ENCODE measurements around the gene GALNT18. TPM values are rescaled to one million over a fixed set of nuclear protein-coding genes. Genes with fewer than 3 reads are reported as not detected.

GALNT18 gene
- total RNA-seq, 1 experiment from 2014 or later: 5.7 TPM

DNA sequence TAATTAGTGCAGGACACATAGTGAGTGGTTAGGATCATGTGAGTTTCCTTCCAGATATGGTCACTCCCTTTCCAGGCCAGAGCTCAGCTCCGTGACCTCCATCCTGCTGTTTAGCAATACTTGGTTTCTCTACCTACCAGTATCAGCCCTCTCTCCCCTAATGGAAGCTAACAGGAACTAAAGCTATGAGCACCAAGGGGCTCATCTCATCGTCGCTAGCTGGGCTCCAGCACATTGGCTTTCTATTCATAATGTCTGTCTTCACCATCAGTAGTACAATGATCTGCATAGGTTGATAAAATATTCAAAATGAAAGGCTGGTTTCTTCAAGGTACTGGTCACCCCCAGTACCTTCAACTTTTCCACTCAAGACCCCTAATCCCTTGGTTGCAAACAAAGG, 2.4 kb upstream of the GALNT18 start:
- no peak for DNase-seq (ENCODE audit: low spot score)

GRCh38 chr11:11622772-11623171, 967 bp upstream of the GALNT18 start:
- no peak for DNase-seq (ENCODE audit: low spot score)

DNA sequence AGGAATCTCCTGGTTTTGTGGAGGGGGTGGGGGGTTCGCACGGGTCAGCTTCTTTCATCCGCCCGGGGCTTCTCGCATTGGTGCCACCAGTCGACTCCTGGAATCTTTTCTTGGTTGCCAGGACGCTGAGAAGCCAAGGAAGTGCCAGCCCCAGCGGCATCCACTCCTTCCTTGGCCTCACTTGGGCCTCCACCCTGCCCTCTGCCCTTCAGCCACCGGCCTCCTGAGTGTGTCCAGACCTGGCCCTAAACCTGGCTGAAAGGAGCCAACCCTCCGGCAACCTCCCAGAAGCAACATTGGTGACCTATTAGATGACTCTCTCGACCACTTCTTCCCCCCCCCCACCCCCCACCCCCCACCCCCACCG, 518 bp upstream of the GALNT18 start:
- DNase-seq (ENCODE audit: low spot score): no peak

- no peak for DNase-seq (ENCODE audit: low spot score)
Observed at GRCh38 chr11:11620921-11621572, 758 bp downstream of the GALNT18 start.

- no peak for DNase-seq (ENCODE audit: low spot score)
Observed at GRCh38 chr11:11620173-11620920, 1.5 kb downstream of the GALNT18 start.

GRCh38 chr11:11618973-11619435, 2.8 kb downstream of the GALNT18 start:
- DNase-seq (ENCODE audit: low spot score): no peak

DNA sequence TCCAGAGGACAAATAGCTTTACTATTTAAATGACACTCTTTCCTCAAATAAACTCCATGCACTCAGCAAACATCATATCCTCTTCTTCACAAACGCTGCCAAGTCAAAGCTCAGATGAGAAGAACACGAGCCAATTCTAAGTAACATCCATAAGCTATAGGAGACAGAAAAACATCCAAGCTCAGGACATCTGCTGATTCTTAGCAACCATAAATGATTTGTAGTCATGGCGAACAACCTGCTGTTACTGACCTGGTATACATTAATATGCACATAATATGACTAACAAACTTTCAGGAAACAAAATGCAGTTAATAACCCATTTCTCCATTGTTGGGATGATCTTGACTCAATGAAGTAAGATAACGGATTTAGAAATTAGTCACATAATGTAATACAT, 6.7 kb downstream of the GALNT18 start:
- DNase-seq (ENCODE audit: low spot score): no peak

- DNase-seq (ENCODE audit: low spot score): no peak
Observed at GRCh38 chr11:11612439-11612838, 9.4 kb downstream of the GALNT18 start.

- DNase-seq (ENCODE audit: low spot score): peak; percentile 72
Observed at GRCh38 chr11:11611381-11611780, 10.4 kb downstream of the GALNT18 start.

GRCh38 chr11:11608783-11609232, 13.0 kb downstream of the GALNT18 start:
- DNase-seq (ENCODE audit: low spot score): peak; percentile 48

DNA sequence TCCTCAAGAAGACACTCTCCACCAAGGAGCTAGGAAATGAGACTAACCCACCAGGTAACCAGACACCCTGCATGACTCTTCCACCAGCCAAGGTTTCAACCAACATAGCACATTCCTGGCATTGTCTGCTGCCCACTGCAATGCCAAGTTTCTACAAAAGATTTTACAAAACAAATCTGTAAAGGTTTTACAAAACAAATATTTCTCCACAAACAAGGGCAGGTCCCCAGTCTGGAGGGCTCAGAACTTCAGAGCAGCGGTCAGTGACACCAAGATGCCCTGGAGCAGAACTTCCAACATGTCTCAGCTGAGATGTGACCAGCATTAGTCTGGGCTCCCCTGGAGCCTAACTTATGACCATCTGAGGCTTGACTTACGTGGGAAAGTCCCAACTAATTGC, 14.0 kb downstream of the GALNT18 start:
- no peak for DNase-seq (ENCODE audit: low spot score)

DNA sequence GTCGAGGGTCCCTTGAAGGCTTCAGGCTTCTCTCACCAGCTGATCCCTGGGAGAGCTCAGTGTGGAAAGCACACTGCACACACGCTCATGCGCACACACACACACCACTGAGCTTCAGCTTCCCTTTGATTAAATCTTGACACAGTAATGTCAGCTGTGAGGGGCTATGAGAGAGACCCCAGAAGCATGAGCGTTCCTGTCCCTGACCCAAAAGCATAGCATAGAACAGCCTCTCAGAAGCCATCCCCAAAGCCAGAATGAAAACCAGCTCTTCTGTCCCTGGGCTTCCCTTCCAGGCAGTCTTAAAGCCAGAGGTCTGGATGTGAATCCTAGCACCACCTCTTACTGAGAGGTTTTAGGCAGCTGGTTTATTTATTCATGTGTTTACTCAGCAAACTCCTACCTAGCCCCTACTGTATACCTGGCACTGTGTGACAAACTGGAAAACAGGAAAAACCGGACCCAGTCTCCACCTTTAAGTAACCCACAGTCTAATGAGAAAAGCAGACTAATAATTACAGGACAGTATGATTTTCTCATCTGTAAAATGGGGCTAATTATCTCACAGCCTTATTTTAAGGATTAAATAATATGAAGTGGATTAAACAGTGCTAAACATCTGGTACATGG, 15.9 kb downstream of the GALNT18 start:
- DNase-seq (ENCODE audit: low spot score): no peak

GRCh38 chr11:11605181-11605580, 16.6 kb downstream of the GALNT18 start:
- DNase-seq (ENCODE audit: low spot score): no peak

DNA sequence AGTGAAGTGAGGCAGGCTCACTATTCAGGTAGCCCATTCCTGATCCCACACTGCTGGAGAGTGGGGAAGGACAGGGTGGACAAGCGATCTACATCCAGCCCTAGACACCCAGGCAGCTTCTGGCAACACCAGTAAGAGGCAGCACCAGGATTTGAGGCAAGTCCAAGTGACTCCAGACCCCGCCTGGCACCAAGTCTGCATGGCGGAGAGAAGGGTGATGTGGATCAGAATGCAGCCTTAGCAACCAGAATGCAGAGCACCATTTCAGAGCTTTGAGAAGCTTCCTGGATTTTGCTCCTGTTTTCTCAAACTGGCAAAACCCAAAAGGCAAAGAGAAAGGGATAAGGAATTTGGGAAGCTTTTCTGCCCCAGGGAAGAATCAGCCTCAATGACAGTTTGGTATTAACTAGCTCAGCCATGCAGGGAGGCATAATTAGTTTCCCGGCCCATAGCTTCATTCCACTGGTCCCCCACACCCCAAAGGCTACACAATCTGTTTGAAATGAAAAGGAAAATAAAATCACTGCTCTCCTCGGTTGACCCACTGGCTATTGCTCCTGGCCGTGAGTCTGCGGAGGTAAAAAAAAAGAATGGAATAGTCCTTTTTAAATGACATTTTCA, 17.3 kb downstream of the GALNT18 start:
- DNase-seq (ENCODE audit: low spot score): no peak

DNA sequence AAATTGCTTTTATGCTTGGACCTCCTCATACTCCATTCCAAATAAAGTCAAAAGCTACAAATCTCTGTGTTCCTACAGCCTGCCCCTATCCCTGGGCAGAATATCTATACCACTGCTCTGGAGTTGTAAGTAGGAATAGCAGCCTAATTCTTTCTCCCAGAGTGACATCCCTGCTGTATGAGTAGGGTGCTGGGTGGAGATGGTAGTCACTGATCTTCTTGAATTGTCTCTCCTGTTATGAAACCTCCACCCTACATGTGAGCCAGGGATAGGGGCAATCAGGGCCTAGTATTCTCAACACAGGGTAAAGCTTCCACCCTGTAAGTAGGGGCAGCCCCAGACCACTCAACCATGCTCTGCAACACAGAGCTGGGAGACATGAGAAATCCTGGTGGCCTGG, 19.8 kb downstream of the GALNT18 start:
- DNase-seq (ENCODE audit: low spot score): no peak

GRCh38 chr11:11600288-11600687, 21.5 kb downstream of the GALNT18 start:
- DNase-seq (ENCODE audit: low spot score): no peak

- DNase-seq (ENCODE audit: low spot score): no peak
Observed at GRCh38 chr11:11598243-11598642, 23.6 kb downstream of the GALNT18 start.

DNA sequence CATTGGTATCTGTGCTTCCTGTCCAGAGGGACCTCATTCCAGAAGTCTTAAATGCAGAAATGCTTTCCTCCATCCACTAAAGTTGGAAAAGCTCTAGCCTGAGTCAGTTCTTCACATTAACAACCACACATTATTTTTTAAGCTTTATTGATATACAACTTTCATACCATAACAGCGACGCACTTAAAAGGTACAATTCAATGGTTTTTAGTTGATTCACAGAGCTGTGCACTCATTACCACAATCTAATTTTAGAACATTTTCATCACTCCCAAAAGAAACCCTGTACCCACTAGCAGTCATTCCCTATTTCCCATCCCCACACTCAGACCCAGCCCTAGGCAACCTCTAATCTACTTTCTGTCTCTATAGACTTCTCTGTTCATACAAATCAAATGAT, 27.6 kb downstream of the GALNT18 start:
- no peak for DNase-seq (ENCODE audit: low spot score)

DNA sequence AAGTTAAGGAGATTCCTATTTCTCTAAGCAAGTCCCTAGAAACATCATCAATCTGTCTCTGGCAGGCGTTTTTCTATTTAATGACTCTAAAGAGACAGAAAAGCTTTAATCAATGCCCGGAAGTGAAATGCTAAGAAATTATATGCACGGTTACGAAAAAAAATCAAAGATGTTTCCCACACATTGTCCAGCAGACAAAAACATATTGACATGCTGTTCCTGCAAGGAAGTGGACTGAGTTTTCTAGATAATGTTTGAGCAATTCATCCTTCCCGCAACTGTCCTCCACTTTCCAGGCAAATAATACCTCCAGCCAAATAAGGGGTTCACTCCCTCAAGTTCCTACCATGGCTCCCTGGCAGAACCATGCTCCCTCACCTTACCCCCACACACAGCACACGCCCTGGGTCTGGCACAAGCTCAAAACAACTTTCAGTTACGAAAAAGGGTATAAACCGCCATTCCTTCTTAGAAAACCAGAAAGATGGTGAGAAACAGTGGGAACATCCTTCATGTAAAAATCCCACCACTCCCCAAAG, 29.6 kb downstream of the GALNT18 start:
- no peak for DNase-seq (ENCODE audit: low spot score)

- DNase-seq (ENCODE audit: low spot score): no peak
Observed at GRCh38 chr11:11589437-11589836, 32.4 kb downstream of the GALNT18 start.

DNA sequence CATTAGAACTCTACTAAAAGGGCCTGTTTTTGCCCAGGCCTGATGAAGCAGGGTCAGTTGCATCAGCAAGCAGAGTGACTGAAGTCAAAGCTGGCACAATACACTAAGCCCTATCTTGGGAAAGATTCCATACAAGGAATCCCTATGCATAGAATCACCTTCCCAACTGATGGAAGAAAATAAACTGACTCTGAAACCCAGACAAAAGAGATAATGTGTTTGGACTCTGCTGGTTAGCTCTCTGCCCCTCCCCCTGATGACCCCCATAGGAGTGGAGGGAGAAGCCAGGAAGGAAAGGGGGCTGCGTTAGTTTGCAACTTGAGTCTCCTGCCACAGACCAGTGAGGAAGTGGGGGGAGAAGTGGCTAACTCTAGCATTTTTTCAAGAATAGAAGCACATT, 32.9 kb downstream of the GALNT18 start:
- no peak for DNase-seq (ENCODE audit: low spot score)

DNA sequence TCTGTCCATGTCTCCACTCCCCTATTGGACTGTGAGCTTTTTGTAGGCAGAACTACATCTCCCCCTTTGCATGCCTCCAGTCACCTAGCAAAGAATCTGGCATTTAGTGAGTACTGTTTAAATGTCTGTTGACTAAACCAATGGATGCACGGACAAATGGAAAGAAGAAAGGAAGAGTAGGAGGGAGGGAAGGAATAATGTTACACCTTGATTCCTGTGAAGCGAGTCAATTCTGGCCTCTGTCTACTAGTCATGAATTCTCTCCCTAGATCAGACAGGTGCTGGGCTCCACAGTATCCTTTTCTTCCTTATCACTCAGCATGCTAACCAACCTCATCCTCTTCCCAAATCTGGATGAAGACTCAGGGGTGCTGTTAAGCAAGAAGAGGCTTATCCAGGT, 33.6 kb downstream of the GALNT18 start:
- no peak for DNase-seq (ENCODE audit: low spot score)

Data from A172 (cell line).